T1000 (cell line): ENCODE results near the gene CEP68.
"Not testable (repeated sequence)": the region's sequence is repeated elsewhere in the genome, so short reads cannot be mapped to it uniquely, and the experiment has no call there.

Experiments
- DNase-seq: peaks from one replicate; lab custom pipeline; 2025; ENCODE audit warnings: mixed read lengths; lab: John Stamatoyannopoulos, UW

Gene CEP68

GRCh38 chr2:65129826-65130663 lies 73.8 kb downstream of the CEP68 start, which contains the start of gene RAB1A:
Gene RAB1A (minus strand): TSS chr2:65130106. CDS start chr2:65129915, 191 bp downstream.
- peak; percentile 98 for DNase-seq

- DNase-seq = no peak
Observed at GRCh38 chr2:65130664-65131175, 74.5 kb downstream of the CEP68 start.

DNA sequence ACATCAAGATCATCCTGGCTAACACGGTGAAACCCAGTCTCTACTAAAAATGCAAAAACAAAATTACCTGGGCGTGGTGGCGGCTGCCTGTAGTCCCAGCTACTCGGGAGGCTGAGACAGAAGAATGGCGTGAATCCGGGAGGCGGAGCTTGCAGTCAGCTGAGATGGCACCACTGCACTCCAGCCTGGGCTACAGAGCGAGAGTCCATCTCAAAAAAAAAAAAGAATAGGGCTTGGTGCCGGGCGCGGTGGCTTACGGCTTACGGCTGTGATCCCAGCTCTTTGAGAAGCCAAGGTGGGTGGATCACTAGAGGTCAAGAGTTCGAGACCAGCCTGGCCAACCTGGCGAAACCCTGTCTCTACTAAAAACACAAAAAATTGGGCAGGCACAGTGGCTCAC lies 76.7 kb downstream of the CEP68 start:
- DNase-seq = not testable (repeated sequence)

DNA sequence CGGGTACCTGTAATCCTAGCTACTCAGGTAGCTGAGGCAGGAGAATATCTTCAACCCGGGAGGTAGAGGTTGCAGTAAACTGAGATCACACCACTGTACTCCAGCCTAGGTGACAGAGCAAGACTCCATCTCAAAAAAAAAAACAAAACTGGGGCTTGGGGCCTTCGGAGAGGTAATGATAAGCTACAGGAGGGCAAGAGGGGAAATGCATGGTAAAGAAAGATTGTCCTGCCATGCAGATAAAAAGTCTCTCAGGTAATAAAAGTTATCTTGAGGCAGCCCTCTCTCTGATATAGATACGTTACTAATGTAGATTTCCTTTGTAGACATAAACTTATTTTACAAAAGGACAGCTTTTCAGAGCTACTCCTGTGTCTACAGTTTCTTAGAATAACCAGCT lies 77.4 kb downstream of the CEP68 start:
- no peak for DNase-seq

DNA sequence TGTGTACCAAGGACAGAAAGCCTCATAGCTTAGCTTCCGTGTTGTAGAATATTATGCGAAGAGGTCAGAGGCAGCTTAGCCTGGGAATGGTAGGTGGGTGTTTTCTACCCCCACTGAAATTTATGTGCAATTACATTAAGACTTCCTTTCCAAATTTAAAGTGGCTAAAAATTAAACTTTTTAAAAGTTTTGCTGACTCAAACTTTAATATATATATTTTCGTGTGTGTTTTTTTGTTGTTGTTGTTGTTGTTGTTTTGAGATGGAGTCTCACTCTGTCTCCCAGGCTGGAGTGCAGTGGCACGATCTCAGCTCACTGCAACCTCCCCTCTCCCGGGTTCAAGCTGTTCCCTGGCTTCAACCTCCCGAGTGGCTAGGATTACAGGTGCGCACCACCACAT lies 77.9 kb downstream of the CEP68 start:
- no peak for DNase-seq

- DNase-seq = no peak
Observed at GRCh38 chr2:65136253-65136652, 80.0 kb downstream of the CEP68 start.
